Endothelial cell (in vitro differentiated cells): ENCODE results near the gene MAK. TPM values are rescaled to one million over a fixed set of nuclear protein-coding genes. Genes with fewer than 3 reads are reported as not detected.
A peak's percentile ranks its signal among the peaks of the same experiment; 100 is the strongest.

Experiments used
- DNase-seq: peaks from one replicate; pipeline ENCODE4 v3.0.0; 2021; ENCODE audit warnings: low spot score
- H3K27ac Mint-ChIP-seq: one replicate; pipeline ENCODE4 v1.8.0; 2021; ENCODE audit warnings: mixed read lengths, inconsistent platforms; ENCODE audit not compliant: unreplicated experiment
- H3K27me3 Mint-ChIP-seq: one replicate; pipeline ENCODE4 v1.8.0; 2021; ENCODE audit warnings: mild to moderate bottlenecking, moderate library complexity, mixed read lengths, inconsistent platforms; ENCODE audit not compliant: unreplicated experiment
- H3K36me3 Mint-ChIP-seq: one replicate; pipeline ENCODE4 v1.8.0; 2021; ENCODE audit warnings: mild to moderate bottlenecking, low read depth, mixed read lengths, inconsistent platforms; ENCODE audit not compliant: unreplicated experiment
- H3K4me1 Mint-ChIP-seq: one replicate; pipeline ENCODE4 v1.8.0; 2021; ENCODE audit warnings: mild to moderate bottlenecking, mixed read lengths, inconsistent platforms; ENCODE audit not compliant: unreplicated experiment
- H3K4me3 Mint-ChIP-seq: one replicate; pipeline ENCODE4 v1.8.0; 2021; ENCODE audit warnings: mild to moderate bottlenecking, mixed read lengths, inconsistent platforms; ENCODE audit not compliant: unreplicated experiment
- H3K9me3 Mint-ChIP-seq: one replicate; pipeline ENCODE4 v1.8.0; 2021; ENCODE audit warnings: mixed read lengths, inconsistent platforms; ENCODE audit not compliant: unreplicated experiment
- CTCF ChIP-seq: fragments of 200-600 bp; sonication (generic); IDR thresholded peaks from one replicate; pipeline ENCODE4 v1.5.0; 2021; ENCODE audit warnings: antibody characterized with exemption; ENCODE audit not compliant: unreplicated experiment
- total RNA-seq: library from RNA; stranded (reverse); fragmentation: NEBNext Ultra II Directional; extraction: Animal tissue kit (Norgen Biotek cat#: 25700); gene quantifications from one replicate; pipeline ENCODE4 v1.2.1, GENCODE V29; 2021; ENCODE audit not compliant: unreplicated experiment

MAK gene
- total RNA-seq, 1 donor from 2014 or later, result not detected

- Mint-ChIP-seq H3K36me3 (no peaks in the 10 kb centered on the region), H3K27me3 (no peaks in the 10 kb centered on the region), H3K9me3 (no peaks in the 10 kb centered on the region), H3K27ac (no peak overlapping the region), H3K4me3 (no peak overlapping the region), H3K4me1 (no peaks in the 10 kb centered on the region)
- TF ChIP-seq CTCF, result peak; percentile 95
- DNase-seq, result peak; percentile 70
Measured at GRCh38 chr6:10801224-10801848, 37.0 kb downstream of the MAK start.

GRCh38 chr6:10800810-10801209 is 37.5 kb downstream of the MAK start:
- no peak for TF ChIP-seq CTCF
- Mint-ChIP-seq H3K36me3 (no peaks in the 10 kb centered on the region), H3K4me1 (no peaks in the 10 kb centered on the region), H3K4me3 (no peak overlapping the region), H3K9me3 (no peaks in the 10 kb centered on the region), H3K27me3 (no peaks in the 10 kb centered on the region), H3K27ac (no peak overlapping the region)
- DNase-seq, result no peak

GRCh38 chr6:10794239-10794638 is 44.1 kb downstream of the MAK start:
- Mint-ChIP-seq H3K4me1 (no peaks in the 10 kb centered on the region), H3K27ac (no peak overlapping the region), H3K9me3 (no peaks in the 10 kb centered on the region), H3K27me3 (no peaks in the 10 kb centered on the region), H3K36me3 (no peaks in the 10 kb centered on the region), H3K4me3 (no peak overlapping the region)
- DNase-seq, result no peak
- no peak for TF ChIP-seq CTCF

GRCh38 chr6:10793695-10794094 is 44.6 kb downstream of the MAK start:
- Mint-ChIP-seq H3K36me3 (no peaks in the 10 kb centered on the region), H3K9me3 (no peaks in the 10 kb centered on the region), H3K27ac (no peak overlapping the region), H3K4me1 (no peaks in the 10 kb centered on the region), H3K27me3 (no peaks in the 10 kb centered on the region), H3K4me3 (no peak overlapping the region)
- DNase-seq, result no peak
- no peak for TF ChIP-seq CTCF

- DNase-seq, result no peak
- H3K27ac Mint-ChIP-seq, result no peak overlapping the region
- H3K4me3 Mint-ChIP-seq, result no peak overlapping the region
- no peaks in the 10 kb centered on the region for H3K27me3 Mint-ChIP-seq
- no peaks in the 10 kb centered on the region for H3K36me3 Mint-ChIP-seq
- no peak for TF ChIP-seq CTCF
- no peaks in the 10 kb centered on the region for H3K4me1 Mint-ChIP-seq
- H3K9me3 Mint-ChIP-seq, result no peaks in the 10 kb centered on the region
Measured at GRCh38 chr6:10793035-10793434, 45.3 kb downstream of the MAK start.
